Endodermal cell (in vitro differentiated cells): ENCODE measurements around the gene ARTN. TPM values are rescaled to one million over a fixed set of nuclear protein-coding genes. Genes with fewer than 3 reads are reported as not detected.

ENCODE experiments used
- DNase-seq: peaks from one replicate; pipeline ENCODE4 v3.0.0-alpha.2; 2017
- H3K27ac ChIP-seq: 2 replicates; pipeline ENCODE4 v1.5.1; 2013; ENCODE audit warnings: mild to moderate bottlenecking, low read depth, low read length, moderate library complexity
- H3K27me3 ChIP-seq: 2 replicates; pipeline ENCODE4 v1.6.1; 2013; ENCODE audit warnings: mild to moderate bottlenecking, low read length, moderate library complexity; ENCODE audit not compliant: insufficient read depth, control insufficient read depth, poor library complexity, severe bottlenecking
- H3K36me3 ChIP-seq: 2 replicates; pipeline ENCODE4 v1.7.0; 2013; ENCODE audit warnings: mild to moderate bottlenecking, low read length, moderate library complexity; ENCODE audit not compliant: control insufficient read depth, insufficient read depth
- H3K4me1 ChIP-seq: one replicate; pipeline ENCODE4 v1.7.0; 2013; ENCODE audit warnings: low read length; ENCODE audit not compliant: control insufficient read depth, insufficient read depth
- H3K4me3 ChIP-seq: 2 replicates; pipeline ENCODE4 v1.5.1; 2013; ENCODE audit warnings: mild to moderate bottlenecking, low read length, moderate library complexity
- H3K9ac ChIP-seq: 2 replicates; pipeline ENCODE4 v1.6.1; 2013; ENCODE audit warnings: mild to moderate bottlenecking, low read length, moderate library complexity; ENCODE audit not compliant: poor library complexity, severe bottlenecking; ENCODE audit errors: extremely low read depth
- H3K9me3 ChIP-seq: 2 replicates; pipeline ENCODE4 v1.6.1; 2013; ENCODE audit warnings: mild to moderate bottlenecking, low read length, moderate library complexity; ENCODE audit not compliant: control insufficient read depth
- H3K27ac Mint-ChIP-seq: 2 replicates; pipeline ENCODE4 v1.8.0; 2020; ENCODE audit warnings: mixed read lengths
- H3K27me3 Mint-ChIP-seq: 2 replicates; pipeline ENCODE4 v1.8.0; 2021; ENCODE audit warnings: mild to moderate bottlenecking, mixed read lengths; ENCODE audit not compliant: insufficient read depth
- H3K36me3 Mint-ChIP-seq: 2 replicates; pipeline ENCODE4 v1.8.0; 2020; ENCODE audit warnings: low read depth, mixed read lengths
- H3K4me1 Mint-ChIP-seq: 2 replicates; pipeline ENCODE4 v1.8.0; 2020; ENCODE audit warnings: mixed read lengths
- H3K4me3 Mint-ChIP-seq: 2 replicates; pipeline ENCODE4 v1.8.0; 2020; ENCODE audit warnings: mild to moderate bottlenecking, moderate library complexity, mixed read lengths
- H3K9me3 Mint-ChIP-seq: 2 replicates; pipeline ENCODE4 v1.8.0; 2020; ENCODE audit warnings: mild to moderate bottlenecking, mixed read lengths
- WGBS, 2 experiments: methylation state at CpG; one replicate each; pipeline versions ENCODE4 v1.1.5 to v1.1.7; 2013; ENCODE audit warnings: missing lambda C conversion rate in 2 of 2, mixed read lengths in 1 of 2; ENCODE audit not compliant: insufficient coverage in 1 of 2, insufficient read length in 1 of 2; 5-methylcytosine and 5-hydroxymethylcytosine counted together
- total RNA-seq, 2 donors: library from RNA; stranded (reverse); fragmentation: NEBNext Ultra II Directional in 1 of 2; extraction: Animal tissue kit (Norgen Biotek cat#: 25700) in 1 of 2; gene quantifications; 2 replicates in 1 of 2; 3 replicates in 1 of 2; pipeline ENCODE4 v1.2.1, GENCODE V29; 2021
- TF ChIP-seq, protein P1 (sequence below): fragments of 200-600 bp; sonication (generic); conservative IDR thresholded peaks from 2 replicates; pipeline ENCODE4 v1.5.0; 2021; ENCODE audit warnings: antibody characterized with exemption, mild to moderate bottlenecking

The ARTN gene
- total RNA-seq, 2 donors from 2014 or later = 3.3 to 4.4 TPM

DNA sequence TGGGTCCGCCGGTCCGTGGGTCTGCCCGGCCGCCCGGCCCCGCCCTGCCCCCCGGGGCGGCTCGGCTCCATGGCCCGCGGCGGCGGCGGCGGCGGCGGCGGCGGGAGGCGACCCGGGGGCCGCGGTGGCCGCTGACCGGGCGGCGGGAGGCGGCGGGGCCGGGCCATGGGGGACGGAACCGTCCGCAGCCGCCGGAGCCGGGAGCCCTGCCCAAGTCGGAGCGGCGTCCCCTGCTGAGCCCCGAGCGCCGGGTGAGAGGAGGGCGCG is 45.6 kb downstream of the ARTN start:
- H3K4me1 Mint-ChIP-seq = peaks cover 23% of the 10 kb centered on the region
- peak overlapping the region; percentile 63 for H3K9ac ChIP-seq
- H3K27me3 Mint-ChIP-seq = no peaks in the 10 kb centered on the region
- no peaks in the 10 kb centered on the region for H3K9me3 ChIP-seq
- no peaks in the 10 kb centered on the region for H3K9me3 Mint-ChIP-seq
- peak overlapping the region; percentile 85 for H3K4me3 Mint-ChIP-seq
- peaks cover 20% of the 10 kb centered on the region for H3K36me3 ChIP-seq
- WGBS, 2 experiments = 0% methylated on average over 16 to 45 of the region's 45 CpGs
- H3K27ac ChIP-seq = peak overlapping the region; percentile 46
- no peak for DNase-seq
- H3K27ac Mint-ChIP-seq = no peak overlapping the region
- H3K4me3 ChIP-seq = peak overlapping the region; percentile 85
- peaks cover 7% of the 10 kb centered on the region for H3K4me1 ChIP-seq
- TF ChIP-seq, protein P1, sequence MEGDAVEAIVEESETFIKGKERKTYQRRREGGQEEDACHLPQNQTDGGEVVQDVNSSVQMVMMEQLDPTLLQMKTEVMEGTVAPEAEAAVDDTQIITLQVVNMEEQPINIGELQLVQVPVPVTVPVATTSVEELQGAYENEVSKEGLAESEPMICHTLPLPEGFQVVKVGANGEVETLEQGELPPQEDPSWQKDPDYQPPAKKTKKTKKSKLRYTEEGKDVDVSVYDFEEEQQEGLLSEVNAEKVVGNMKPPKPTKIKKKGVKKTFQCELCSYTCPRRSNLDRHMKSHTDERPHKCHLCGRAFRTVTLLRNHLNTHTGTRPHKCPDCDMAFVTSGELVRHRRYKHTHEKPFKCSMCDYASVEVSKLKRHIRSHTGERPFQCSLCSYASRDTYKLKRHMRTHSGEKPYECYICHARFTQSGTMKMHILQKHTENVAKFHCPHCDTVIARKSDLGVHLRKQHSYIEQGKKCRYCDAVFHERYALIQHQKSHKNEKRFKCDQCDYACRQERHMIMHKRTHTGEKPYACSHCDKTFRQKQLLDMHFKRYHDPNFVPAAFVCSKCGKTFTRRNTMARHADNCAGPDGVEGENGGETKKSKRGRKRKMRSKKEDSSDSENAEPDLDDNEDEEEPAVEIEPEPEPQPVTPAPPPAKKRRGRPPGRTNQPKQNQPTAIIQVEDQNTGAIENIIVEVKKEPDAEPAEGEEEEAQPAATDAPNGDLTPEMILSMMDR = no peak
- H3K27me3 ChIP-seq = no peaks in the 10 kb centered on the region
- peaks cover 34% of the 10 kb centered on the region for H3K36me3 Mint-ChIP-seq

DNA sequence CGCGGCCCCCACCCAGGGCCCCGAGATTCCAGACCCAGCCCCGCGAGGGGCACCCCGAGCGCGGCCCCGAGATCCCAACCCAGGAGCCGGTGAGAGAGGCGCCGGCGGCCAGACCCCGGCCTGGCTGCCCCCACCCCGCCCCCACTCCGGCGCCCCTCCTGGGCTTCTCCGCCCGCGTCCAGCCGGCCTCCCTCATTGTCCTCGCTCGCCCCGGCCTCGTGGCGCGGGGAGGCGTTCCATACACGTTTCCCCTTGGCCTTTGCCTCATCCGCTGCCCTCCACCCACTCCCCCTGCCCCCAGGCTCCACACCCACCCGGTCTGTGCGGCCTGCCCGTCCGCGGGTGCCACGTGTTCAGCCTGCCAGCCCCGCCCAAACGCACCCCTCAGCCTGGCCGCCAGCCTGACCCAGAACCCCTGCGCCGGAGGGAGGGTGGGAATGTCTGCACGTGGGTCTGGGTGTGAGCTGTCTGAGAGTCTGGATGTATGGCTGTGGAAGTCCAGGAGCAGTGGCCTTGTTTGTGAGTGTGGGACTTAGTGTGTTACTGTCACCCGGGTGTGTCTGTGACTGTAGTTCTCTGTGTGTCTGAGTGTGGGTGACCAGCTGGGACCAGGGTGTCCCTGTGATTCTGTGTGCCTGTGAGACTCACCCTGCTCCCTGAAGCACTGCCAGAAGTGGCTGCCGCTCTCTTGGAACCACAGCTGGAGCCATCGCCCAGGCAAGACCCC is 46.1 kb downstream of the ARTN start:
- peak; percentile 74 for DNase-seq
- Histone ChIP-seq H3K9me3 (no peaks in the 10 kb centered on the region), H3K9ac (peak overlapping the region; percentile 63), H3K4me1 (peaks cover 7% of the 10 kb centered on the region), H3K4me3 (peak overlapping the region; percentile 85), H3K36me3 (peaks cover 20% of the 10 kb centered on the region), H3K27ac (peak overlapping the region; percentile 46), H3K27me3 (no peaks in the 10 kb centered on the region)
- 5 to 13% methylated on average over 8 to 45 of the region's 45 CpGs for WGBS, 2 experiments
- Mint-ChIP-seq H3K4me1 (peaks cover 22% of the 10 kb centered on the region), H3K4me3 (peak overlapping the region; percentile 81), H3K27me3 (no peaks in the 10 kb centered on the region), H3K27ac (peak overlapping the region; percentile 86), H3K9me3 (no peaks in the 10 kb centered on the region), H3K36me3 (peaks cover 37% of the 10 kb centered on the region)
- TF ChIP-seq, protein P1 = no peak

DNA sequence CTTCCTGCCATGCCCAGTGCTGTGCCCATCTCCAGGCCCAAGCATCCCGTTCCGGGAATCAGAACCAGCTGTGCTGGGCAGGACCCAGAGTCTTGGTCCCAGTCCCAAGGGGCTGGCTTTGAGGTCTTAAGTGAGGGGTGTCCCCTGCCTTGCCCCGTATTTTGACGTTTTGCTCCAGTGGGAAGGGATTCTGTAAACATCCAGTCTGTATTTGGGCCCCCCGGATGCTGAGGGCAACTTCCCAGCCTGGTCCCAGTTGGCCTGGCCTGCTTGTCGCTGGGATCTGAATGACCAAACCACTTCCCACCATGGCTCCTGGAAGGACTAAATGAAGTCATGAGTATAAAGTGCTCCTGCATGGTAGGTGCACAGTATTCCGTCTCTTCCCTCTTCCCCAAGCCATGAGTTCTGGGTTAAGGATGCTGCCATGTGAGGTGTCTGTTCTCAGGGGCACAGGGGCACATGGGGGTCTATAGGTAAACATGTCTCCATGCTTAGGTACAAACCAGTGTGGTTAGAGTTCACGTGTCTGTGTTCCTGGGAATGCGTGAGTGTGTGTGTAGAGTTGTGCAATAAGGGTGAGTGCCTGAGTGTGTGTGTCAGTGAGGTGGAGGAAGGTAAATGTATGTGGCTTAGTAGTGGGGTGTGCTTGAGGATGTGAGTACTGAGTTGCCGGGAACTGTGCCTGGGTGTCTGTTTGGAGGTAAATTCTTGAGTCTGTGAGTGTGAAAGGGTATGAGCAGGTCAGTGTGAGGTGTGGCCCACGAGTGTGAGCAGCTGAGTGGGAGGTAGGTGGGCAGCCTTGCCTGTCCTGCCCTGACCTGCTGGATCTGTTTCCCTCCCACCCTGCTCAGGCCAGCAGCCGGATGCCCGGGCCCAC is 46.9 kb downstream of the ARTN start:
- Histone ChIP-seq H3K36me3 (peaks cover 21% of the 10 kb centered on the region), H3K27me3 (no peaks in the 10 kb centered on the region), H3K9me3 (no peaks in the 10 kb centered on the region), H3K4me3 (peak overlapping the region; percentile 85), H3K4me1 (peaks cover 7% of the 10 kb centered on the region), H3K9ac (peak overlapping the region; percentile 63), H3K27ac (no peak overlapping the region)
- H3K4me1 Mint-ChIP-seq = peaks cover 21% of the 10 kb centered on the region
- WGBS, 2 experiments = 84 to 85% methylated on average over 6 to 13 of the region's 13 CpGs
- no peaks in the 10 kb centered on the region for H3K27me3 Mint-ChIP-seq
- TF ChIP-seq, protein P1 = no peak
- H3K9me3 Mint-ChIP-seq = no peaks in the 10 kb centered on the region
- peak overlapping the region; percentile 81 for H3K4me3 Mint-ChIP-seq
- peaks cover 41% of the 10 kb centered on the region for H3K36me3 Mint-ChIP-seq
- DNase-seq = no peak
- peak overlapping the region; percentile 86 for H3K27ac Mint-ChIP-seq
